NCI-H146 treated with DMSO at 0.1 percent for 48 hours (cell line): ENCODE results near the gene AHI1.
"Not testable (repeated sequence)": the region's sequence is repeated elsewhere in the genome, so short reads cannot be mapped to it uniquely, and the experiment has no call there.

Source experiments
- DNase-seq: peaks from one replicate; lab custom pipeline; 2025; ENCODE audit not compliant: unreplicated experiment; lab: John Stamatoyannopoulos, UW

AHI1 gene

GRCh38 chr6:135397172-135397952 is 100.2 kb downstream of the AHI1 start:
- no peak for DNase-seq

DNA sequence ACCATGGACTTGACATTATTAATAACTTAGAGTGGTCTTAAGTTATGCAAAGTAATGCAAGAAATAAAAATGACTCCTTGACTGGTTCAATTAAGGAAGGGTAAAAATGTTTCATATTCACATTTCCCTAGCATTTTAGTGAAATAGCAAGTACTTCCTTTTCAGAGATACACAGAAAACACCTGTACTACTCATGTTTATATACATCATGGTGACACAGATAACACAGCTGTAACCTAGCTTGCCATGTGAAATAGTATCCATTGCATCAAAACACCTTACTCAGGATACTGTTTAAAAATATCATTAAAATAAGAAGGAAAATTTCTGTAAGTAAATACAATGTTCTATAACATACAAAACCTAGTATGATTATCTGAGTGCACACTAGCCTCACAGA is 102.4 kb downstream of the AHI1 start:
- no peak for DNase-seq

DNA sequence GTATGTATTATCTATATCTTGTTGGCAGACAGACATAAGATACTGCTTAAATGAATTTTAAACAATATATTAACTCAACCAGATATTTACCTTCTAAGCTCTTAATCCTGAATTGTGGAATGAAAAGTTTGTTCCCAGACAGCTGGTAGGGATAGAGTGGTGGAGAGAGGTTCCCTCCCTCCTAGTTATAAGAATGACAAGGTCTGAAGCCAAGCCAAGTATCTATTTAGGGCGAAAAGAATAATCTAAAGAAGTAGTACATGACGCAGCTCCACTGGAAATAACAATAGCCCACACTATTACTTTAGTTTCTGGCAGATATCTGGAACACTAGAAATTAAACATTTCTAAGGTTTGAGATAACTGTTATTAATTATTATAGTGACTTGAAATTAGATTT is 104.3 kb downstream of the AHI1 start:
- no peak for DNase-seq

DNA sequence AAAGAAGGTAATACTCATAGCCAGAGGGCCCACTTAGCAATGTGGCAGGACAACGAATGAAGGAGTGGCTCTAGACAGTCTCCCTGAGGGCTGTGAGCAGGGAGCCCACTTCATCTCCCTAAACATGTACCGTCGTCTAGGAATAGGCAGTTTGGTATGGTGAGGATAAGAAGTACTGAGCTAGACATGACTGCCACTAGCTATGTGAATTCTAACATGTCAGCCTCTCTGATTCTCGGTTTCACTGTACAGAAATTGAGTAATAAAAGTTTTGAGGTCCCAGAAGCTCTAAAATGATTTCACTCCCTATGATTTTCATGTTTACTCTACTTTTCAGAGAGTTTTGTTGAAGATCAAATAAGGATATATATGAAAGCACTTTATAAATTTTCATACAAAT is 107.1 kb downstream of the AHI1 start:
- no peak for DNase-seq

- no peak for DNase-seq
Measured at GRCh38 chr6:135385299-135385698, 112.2 kb downstream of the AHI1 start.

DNA sequence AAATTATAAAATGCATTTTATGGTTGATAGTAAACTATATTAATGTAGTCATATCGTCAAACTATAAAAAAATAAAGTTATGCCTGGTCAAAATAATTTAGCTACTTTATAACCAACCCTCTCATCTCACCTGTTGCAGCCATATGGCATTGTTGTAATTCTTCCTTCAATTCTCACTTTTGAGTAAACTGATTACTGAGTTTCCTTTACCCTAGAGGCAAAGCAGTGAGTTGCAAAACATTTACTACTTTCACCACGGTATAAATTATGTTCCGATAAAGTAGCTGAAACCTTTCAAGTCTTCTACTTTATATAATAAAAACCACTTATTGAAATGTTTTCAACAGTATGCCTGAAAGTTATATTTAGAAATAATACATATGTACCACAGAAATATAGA is 113.8 kb downstream of the AHI1 start:
- no peak for DNase-seq

DNA sequence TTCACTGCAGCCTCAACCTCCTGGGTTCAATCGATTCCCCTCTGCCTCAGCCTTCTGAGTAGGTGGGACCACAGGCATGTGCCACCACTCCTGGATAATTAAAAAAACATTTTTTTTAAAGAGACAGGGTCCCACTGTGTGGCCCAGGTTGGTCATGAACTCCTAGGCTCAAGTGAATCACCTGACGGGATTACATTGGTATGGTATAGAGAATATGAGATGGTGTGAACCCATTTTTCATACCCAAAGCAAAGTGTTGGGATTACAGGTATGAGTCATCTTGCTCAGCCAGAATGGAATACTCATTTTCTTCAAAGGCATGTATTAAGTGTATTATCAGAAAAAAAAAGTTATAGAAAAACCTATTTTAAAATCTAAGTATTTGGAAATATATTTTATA is 114.2 kb downstream of the AHI1 start:
- DNase-seq = no peak

GRCh38 chr6:135382182-135382628 is 115.3 kb downstream of the AHI1 start:
- no peak for DNase-seq

- no peak for DNase-seq
Measured at GRCh38 chr6:135380793-135381192, 116.7 kb downstream of the AHI1 start.

DNA sequence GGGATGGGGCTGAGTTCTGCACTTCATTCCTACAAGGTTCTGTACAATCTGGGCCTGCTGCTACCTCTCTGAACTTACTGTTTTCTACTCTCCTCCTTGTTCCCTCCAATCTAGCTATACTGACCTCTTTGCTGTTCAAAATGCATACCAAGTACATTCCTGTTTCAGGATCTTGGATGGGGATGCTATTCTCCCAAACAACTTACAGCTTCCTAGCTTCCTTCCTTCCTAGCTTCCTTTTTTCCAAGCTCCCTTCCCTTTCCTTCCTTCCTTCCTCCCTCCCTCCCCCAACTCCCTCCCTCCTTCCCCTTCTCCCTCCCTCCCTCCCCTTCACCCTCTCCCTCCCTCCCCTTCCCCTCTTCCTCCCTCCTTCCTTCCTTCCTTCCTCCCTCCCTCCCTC is 117.9 kb downstream of the AHI1 start:
- no peak for DNase-seq

DNA sequence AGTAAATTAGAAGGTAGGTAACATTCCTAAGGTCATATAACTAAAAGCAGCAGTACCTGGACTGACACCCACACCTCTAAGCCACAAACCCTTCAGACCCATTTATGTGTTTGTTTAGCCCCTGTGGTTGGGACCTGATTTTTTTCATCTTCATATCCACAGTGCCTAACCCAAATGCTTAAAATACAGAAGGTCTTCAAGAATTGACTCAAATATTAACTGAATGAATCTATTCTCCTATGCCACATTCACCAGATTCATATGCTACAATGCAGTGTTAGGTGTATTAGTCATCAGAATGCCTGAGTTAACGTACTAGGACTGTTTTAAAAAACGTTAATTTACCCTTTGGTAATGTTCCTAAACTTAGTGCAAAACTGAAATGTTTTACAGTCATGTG is 124.8 kb downstream of the AHI1 start:
- no peak for DNase-seq

DNA sequence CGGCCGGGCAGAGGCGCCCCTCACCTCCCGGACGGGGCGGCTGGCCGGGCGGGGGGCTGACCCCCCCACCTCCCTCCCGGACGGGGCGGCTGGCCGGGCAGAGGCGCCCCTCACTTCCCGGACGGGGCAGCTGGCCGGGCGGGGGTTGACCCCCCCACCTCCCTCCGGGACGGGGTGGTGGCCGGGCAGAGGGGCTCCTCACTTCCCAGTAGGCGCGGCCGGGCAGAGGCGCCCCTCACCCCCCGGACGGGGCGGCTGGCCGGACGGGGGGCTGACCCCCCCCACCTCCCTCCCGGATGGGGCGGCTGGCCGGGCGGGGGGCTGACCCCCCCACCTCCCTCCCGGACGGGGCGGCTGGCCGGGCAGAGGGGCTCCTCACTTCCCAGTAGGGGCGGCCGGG is 133.9 kb downstream of the AHI1 start:
- not testable (repeated sequence) for DNase-seq

- DNase-seq = no peak
Measured at GRCh38 chr6:135362124-135362523, 135.4 kb downstream of the AHI1 start.

- DNase-seq = no peak
Measured at GRCh38 chr6:135360222-135360621, 137.3 kb downstream of the AHI1 start.

GRCh38 chr6:135358985-135359384 is 138.6 kb downstream of the AHI1 start:
- DNase-seq = no peak

- DNase-seq = no peak
Measured at GRCh38 chr6:135358251-135358821, 139.2 kb downstream of the AHI1 start.

DNA sequence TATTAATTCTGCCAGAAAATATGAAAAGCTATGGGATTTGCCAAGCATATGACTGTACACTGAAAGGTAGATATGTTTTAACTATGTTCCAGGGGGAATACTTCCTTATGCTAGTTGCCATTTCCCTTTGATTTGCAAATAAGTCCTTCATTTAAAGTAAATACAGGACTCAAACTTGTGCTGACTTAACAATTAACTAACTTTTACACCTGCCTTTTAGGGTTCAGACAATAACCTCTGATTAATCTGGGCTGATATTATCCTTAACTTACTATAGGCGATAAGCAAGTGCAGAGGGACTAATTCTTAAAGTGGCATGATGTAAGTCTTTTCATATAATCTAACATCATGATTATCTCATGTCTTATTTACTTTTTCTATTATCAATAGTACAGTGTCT is 143.1 kb downstream of the AHI1 start:
- no peak for DNase-seq

GRCh38 chr6:135353113-135353512 is 144.4 kb downstream of the AHI1 start:
- DNase-seq = no peak

DNA sequence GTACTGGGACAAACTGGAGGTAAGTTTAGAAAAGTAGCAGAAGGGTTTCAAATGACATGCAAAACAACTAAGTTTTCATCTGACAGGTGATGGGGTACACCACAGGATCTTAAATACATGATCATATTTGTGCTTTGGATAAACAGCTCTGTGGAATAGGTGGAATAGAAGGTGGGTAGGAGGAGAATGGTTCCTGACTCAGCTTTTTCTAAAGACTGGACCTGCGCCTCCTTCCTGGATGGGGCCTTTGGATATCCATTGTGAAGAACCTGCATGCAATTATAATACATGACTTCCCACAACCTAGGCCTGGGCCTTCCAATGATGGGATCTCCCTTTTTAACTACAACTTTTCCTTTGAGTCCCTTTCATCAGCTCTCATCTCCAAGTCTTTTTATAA is 145.9 kb downstream of the AHI1 start:
- no peak for DNase-seq

DNA sequence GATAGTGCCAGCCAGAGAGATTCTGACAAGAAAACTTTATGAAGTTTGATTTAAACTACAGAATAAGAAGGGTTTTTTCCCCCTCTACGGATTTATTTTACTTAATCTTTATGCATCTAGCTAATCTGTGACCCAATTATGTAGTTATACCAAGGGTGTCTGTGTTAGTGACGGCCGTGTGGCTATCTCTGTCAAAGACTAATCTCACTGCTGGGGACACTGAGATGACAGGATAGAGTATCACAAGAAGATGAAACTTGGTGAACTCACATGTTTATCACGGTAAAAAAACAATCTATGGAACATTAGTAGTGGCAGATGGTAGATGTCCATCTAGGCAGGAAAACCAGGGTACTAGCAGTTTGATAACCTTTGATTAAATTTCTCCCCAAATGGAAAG is 149.7 kb downstream of the AHI1 start:
- DNase-seq = no peak

DNA sequence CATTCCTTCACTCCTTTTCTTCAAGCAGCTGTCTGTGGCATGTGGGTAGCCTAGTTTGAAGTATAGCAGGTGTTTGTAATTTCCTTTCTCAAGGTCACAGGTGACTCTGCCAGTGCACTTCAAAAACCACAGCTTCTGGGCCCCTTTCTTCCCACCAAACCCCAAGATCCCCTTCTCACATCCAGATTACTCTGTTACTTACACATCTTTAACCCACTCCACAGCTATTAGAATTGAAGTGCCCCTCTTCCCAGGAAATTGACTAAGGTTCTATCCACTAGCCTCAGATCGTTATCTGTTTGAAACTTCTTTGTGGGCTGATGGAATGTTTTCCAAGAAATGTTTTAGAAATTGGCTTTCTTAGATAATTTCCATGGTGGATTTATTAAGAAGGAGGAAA is 150.8 kb downstream of the AHI1 start:
- DNase-seq = no peak

GRCh38 chr6:135344526-135344925 is 153.0 kb downstream of the AHI1 start:
- DNase-seq = no peak

GRCh38 chr6:135339920-135340319 is 157.6 kb downstream of the AHI1 start:
- DNase-seq = not testable (repeated sequence)
